Natural killer cell treated with Interleukin-12 subunit alpha and Interleukin-12 subunit beta and Interleukin-15 and Interleukin-18, amount 100 ng/mL, for 72 hours (primary cell): ENCODE data around the gene C9orf152. TPM values are rescaled to one million over a fixed set of nuclear protein-coding genes. Genes with fewer than 3 reads are reported as not detected.

ENCODE experiments used
- ATAC-seq, 2 donors: fragments of 150-1000 bp; cut with Tn5 transposase in 1 of 2; sonication (Bioruptor Pico), chemical (Tn5 transposase) in 1 of 2; 2 replicates each; pipeline ENCODE4 v1.10.0; 2021
- DNase-seq: peaks from one replicate; pipeline ENCODE4 v3.0.0; 2022; ENCODE audit warnings: low spot score
- H3K27ac Mint-ChIP-seq, 2 donors: 1 replicate in 1 of 2; 2 replicates in 1 of 2; pipeline ENCODE4 v1.8.0; 2022; ENCODE audit warnings: mixed read lengths in 2 of 2, mild to moderate bottlenecking in 1 of 2, moderate library complexity in 1 of 2
- H3K27me3 Mint-ChIP-seq, 2 donors: 1 replicate in 1 of 2; 2 replicates in 1 of 2; pipeline ENCODE4 v1.8.0; 2022; ENCODE audit warnings: mixed read lengths in 2 of 2
- H3K36me3 Mint-ChIP-seq: one replicate; pipeline ENCODE4 v1.8.0; 2022; ENCODE audit warnings: mixed read lengths
- H3K4me1 Mint-ChIP-seq, 2 donors: 1 replicate in 1 of 2; 2 replicates in 1 of 2; pipeline ENCODE4 v1.8.0; 2022; ENCODE audit warnings: low read depth in 2 of 2, mixed read lengths in 2 of 2, mild to moderate bottlenecking in 1 of 2
- H3K4me3 Mint-ChIP-seq: one replicate; pipeline ENCODE4 v1.8.0; 2022; ENCODE audit warnings: mixed read lengths
- H3K9me3 Mint-ChIP-seq: 2 replicates; pipeline ENCODE4 v1.8.0; 2022; ENCODE audit warnings: mixed read lengths
- total RNA-seq, 2 donors: library from RNA; stranded (reverse); gene quantifications; one replicate each; pipeline ENCODE4 v1.2.3, GENCODE V29; 2022

The C9orf152 gene
- total RNA-seq, 2 donors from 2014 or later = not detected

GRCh38 chr9:110183208-110184145, 24.5 kb downstream of the C9orf152 start:
- Mint-ChIP-seq H3K4me3 (no peak overlapping the region), H3K27me3 (peaks cover 0 to 2% of the 10 kb centered on the region in 2 donors), H3K27ac (no peak overlapping the region), H3K36me3 (no peaks in the 10 kb centered on the region), H3K9me3 (no peaks in the 10 kb centered on the region), H3K4me1 (no peaks in the 10 kb centered on the region)
- DNase-seq (no peak), ATAC-seq (peak; percentile 62 to 63)

GRCh38 chr9:110180511-110181434, 27.2 kb downstream of the C9orf152 start:
- H3K36me3 Mint-ChIP-seq = no peaks in the 10 kb centered on the region
- DNase-seq = no peak
- no peak for ATAC-seq
- no peak overlapping the region for H3K27ac Mint-ChIP-seq
- no peaks in the 10 kb centered on the region for H3K9me3 Mint-ChIP-seq
- H3K27me3 Mint-ChIP-seq = no peaks in the 10 kb centered on the region
- no peak overlapping the region for H3K4me3 Mint-ChIP-seq
- no peaks in the 10 kb centered on the region for H3K4me1 Mint-ChIP-seq

GRCh38 chr9:110179734-110180133, 28.2 kb downstream of the C9orf152 start:
- H3K27ac Mint-ChIP-seq = no peak overlapping the region
- H3K27me3 Mint-ChIP-seq = no peaks in the 10 kb centered on the region

GRCh38 chr9:110178281-110178680, 29.7 kb downstream of the C9orf152 start:
- Mint-ChIP-seq H3K9me3 (no peaks in the 10 kb centered on the region), H3K4me3 (no peak overlapping the region), H3K4me1 (peaks cover 4 to 5% of the 10 kb centered on the region in 2 donors), H3K36me3 (no peaks in the 10 kb centered on the region), H3K27me3 (no peaks in the 10 kb centered on the region), H3K27ac (no peak overlapping the region)
- DNase-seq (no peak), ATAC-seq (no peak)

More at GRCh38 chr9:110179734-110180133, 28.2 kb downstream of the C9orf152 start:
- Mint-ChIP-seq H3K9me3 (no peaks in the 10 kb centered on the region), H3K4me1 (no peaks in the 10 kb centered on the region), H3K36me3 (no peaks in the 10 kb centered on the region), H3K4me3 (no peak overlapping the region)
- no peak for ATAC-seq
- no peak for DNase-seq

DNA sequence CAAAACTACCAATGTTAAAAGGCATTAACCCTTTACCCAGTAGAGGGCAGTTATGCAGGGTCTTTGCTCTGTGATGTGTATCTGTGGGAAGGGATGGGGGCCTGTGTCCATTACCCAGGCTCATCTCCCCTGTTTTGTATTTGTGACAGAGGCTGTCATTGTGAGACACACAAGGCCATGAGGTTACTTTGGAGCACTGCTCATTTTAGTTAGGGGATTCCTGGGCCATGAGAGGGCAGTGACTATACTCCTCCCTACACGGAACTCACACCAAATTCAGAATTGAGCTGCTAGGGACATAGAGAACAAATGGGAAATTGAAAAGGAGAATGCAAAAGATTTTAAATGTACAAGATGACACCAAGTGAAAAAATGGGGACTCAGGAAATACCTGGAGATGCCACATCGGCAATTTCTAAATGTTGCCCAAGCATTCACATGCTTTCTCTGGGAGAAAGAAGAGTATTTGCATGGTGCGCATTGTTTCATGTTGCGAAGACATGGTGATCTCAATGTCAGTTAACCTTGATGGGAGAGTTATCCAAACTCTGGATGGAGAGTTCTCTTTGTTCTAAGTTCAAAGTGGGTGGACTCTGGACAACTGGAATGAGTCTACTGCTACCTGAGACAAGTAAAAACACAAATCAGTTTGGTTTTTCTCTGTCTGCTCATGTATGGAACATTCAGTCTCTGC, 32.5 kb downstream of the C9orf152 start:
- no peaks in the 10 kb centered on the region for H3K9me3 Mint-ChIP-seq
- no peak overlapping the region for H3K27ac Mint-ChIP-seq
- no peak for DNase-seq
- peaks cover 4 to 7% of the 10 kb centered on the region in 2 donors for H3K4me1 Mint-ChIP-seq
- H3K36me3 Mint-ChIP-seq = no peaks in the 10 kb centered on the region
- no peak overlapping the region for H3K4me3 Mint-ChIP-seq
- ATAC-seq = peak in 1 of 2 donors; percentile 20
- H3K27me3 Mint-ChIP-seq = no peaks in the 10 kb centered on the region

DNA sequence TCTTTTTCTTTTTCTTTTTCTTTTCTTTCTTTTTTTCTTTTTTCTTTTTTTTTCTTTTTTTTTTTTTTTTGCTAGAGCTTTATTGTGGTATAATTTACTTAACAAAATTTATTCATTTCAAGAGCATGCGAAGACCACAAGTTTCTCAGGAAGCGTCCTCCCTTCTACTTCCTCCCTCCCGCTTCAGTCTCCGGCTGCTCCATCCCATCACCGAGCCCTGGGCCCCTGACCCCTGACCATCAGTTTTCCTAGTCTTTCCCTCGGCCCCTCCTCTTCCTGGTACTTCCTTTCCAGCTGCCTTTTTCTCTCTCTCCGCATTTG, 34.7 kb downstream of the C9orf152 start:
- Mint-ChIP-seq H3K27me3 (no peaks in the 10 kb centered on the region), H3K4me3 (peak overlapping the region; percentile 76), H3K9me3 (no peaks in the 10 kb centered on the region), H3K27ac (peak overlapping the region; percentile 15 to 57), H3K36me3 (peaks cover 6% of the 10 kb centered on the region), H3K4me1 (peaks cover 7 to 8% of the 10 kb centered on the region in 2 donors)
- DNase-seq = no peak
- no peak for ATAC-seq

- peaks cover 6% of the 10 kb centered on the region for H3K36me3 Mint-ChIP-seq
- ATAC-seq (no peak), DNase-seq (no peak)
- no peak overlapping the region for H3K4me3 Mint-ChIP-seq
- H3K9me3 Mint-ChIP-seq = no peaks in the 10 kb centered on the region
- H3K27me3 Mint-ChIP-seq = no peaks in the 10 kb centered on the region
- peaks cover 7 to 10% of the 10 kb centered on the region in 2 donors for H3K4me1 Mint-ChIP-seq
- H3K27ac Mint-ChIP-seq = no peak overlapping the region
These were observed 37.4 kb downstream of the C9orf152 start for GRCh38 chr9:110170357-110171257.

- H3K4me3 Mint-ChIP-seq = no peak overlapping the region
- peaks cover 6% of the 10 kb centered on the region for H3K36me3 Mint-ChIP-seq
- DNase-seq (no peak), ATAC-seq (no peak)
- H3K27ac Mint-ChIP-seq = no peak overlapping the region
- peaks cover 4 to 8% of the 10 kb centered on the region in 2 donors for H3K4me1 Mint-ChIP-seq
- H3K27me3 Mint-ChIP-seq = no peaks in the 10 kb centered on the region
- no peaks in the 10 kb centered on the region for H3K9me3 Mint-ChIP-seq
These were observed 39.5 kb downstream of the C9orf152 start for GRCh38 chr9:110168486-110168885.

GRCh38 chr9:110161940-110162339, 46.0 kb downstream of the C9orf152 start:
- peak overlapping the region; percentile 30 for H3K4me3 Mint-ChIP-seq
- no peaks in the 10 kb centered on the region for H3K36me3 Mint-ChIP-seq
- peak overlapping the region in 1 of 2 donors; percentile 14 for H3K27ac Mint-ChIP-seq
- ATAC-seq (no peak), DNase-seq (no peak)
- H3K4me1 Mint-ChIP-seq = peaks cover 30 to 50% of the 10 kb centered on the region in 2 donors
- H3K27me3 Mint-ChIP-seq = no peaks in the 10 kb centered on the region
- no peaks in the 10 kb centered on the region for H3K9me3 Mint-ChIP-seq

DNA sequence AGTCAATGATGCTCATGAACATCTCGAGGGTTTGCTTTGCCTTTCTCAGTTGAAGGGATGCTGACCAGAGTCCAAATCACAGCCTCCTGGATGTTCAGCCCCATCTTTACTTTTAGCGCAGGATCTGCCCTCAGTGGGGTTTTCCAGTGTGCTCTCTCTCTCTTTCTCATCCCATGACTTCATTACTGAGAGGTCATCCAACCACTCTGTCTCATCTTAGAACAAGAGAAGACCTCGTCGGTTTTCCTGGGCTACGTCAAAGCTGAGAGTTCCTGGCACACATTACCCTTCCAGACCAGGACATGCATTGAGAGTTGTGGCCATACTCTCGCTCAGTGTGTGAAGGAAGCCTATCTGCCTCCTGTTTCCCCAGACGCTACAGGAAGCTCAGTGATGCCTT, 47.3 kb downstream of the C9orf152 start:
- no peaks in the 10 kb centered on the region for H3K27me3 Mint-ChIP-seq
- DNase-seq (no peak), ATAC-seq (no peak)
- no peak overlapping the region for H3K4me3 Mint-ChIP-seq
- peaks cover 43 to 63% of the 10 kb centered on the region in 2 donors for H3K4me1 Mint-ChIP-seq
- no peaks in the 10 kb centered on the region for H3K36me3 Mint-ChIP-seq
- no peak overlapping the region for H3K27ac Mint-ChIP-seq
- no peaks in the 10 kb centered on the region for H3K9me3 Mint-ChIP-seq

GRCh38 chr9:110160123-110160522, 47.8 kb downstream of the C9orf152 start:
- Mint-ChIP-seq H3K36me3 (no peaks in the 10 kb centered on the region), H3K27me3 (no peaks in the 10 kb centered on the region), H3K9me3 (no peaks in the 10 kb centered on the region), H3K27ac (no peak overlapping the region), H3K4me1 (peaks cover 46 to 66% of the 10 kb centered on the region in 2 donors), H3K4me3 (no peak overlapping the region)
- DNase-seq (no peak), ATAC-seq (no peak)

DNA sequence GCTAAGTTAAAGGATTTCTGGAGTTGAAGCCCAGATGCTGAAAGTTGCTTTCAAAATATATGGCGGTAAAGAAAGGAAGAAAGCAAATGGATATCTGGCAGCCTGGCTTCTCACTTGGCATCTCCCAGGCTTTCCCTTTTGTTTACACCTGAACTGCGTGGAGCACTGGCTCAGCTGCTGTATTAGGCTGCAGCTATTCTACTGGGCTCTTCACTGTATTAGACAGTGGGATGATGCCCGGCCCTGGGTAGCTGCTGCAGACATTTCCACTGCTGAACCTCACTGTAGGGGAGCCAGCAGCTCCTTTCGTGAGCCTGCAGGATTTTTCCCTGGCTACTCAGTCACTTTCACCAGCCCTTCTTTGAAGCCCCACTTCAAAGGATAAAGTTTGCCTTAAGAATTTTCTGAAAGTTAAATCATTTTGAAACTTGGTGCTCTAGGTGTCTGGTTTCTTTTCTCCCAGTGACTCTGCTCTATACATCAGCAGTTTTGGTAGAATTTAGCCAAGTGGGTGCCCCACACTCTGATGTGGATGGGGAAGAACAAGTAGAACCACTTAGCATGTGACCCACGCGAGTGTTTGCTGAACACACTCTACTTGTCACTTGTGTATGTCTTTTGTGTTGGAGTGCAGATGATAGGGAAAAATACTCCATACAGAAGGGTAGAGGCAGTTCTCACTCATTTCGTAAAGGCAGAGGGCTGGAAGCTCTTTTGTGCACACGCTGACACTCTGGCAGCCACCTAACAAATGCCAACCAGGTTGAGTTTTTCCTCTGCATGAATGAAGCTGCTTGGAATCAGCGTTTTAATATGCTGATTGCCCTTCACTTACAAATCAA, 49.9 kb downstream of the C9orf152 start:
- H3K4me1 Mint-ChIP-seq = peaks cover 48 to 80% of the 10 kb centered on the region in 2 donors
- no peaks in the 10 kb centered on the region for H3K27me3 Mint-ChIP-seq
- peak overlapping the region; percentile 70 to 77 for H3K27ac Mint-ChIP-seq
- DNase-seq (no peak), ATAC-seq (no peak)
- H3K4me3 Mint-ChIP-seq = peak overlapping the region; percentile 71
- H3K36me3 Mint-ChIP-seq = no peaks in the 10 kb centered on the region
- H3K9me3 Mint-ChIP-seq = no peaks in the 10 kb centered on the region
